ENCODE measurements around the gene EPHA2. TPM values are rescaled to one million over a fixed set of nuclear protein-coding genes. Genes with fewer than 3 reads are reported as not detected.
"Not testable (repeated sequence)": the region's sequence is repeated elsewhere in the genome, so short reads cannot be mapped to it uniquely, and the experiment has no call there.

Gene EPHA2
- total RNA-seq, 1 donor from 2014 or later: not detected

DNA sequence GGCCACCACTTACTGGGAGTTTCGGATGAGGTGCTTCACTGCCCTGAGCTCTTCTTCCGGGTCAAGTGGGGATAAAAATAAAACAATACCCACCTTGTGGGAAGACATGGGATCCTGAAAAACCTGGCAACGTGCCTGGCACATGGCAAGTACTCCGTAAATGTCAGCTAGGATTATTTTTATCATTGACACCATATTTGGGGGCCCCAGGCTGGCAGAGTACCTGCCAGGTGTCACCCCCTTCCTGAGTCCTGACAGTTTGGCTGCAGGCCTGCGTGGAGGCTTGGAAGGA lies 9.2 kb upstream of the EPHA2 start:
- H3K4me1 Mint-ChIP-seq: peaks cover 24% of the 10 kb centered on the region
- no peak for DNase-seq
- TF ChIP-seq, protein P1, sequence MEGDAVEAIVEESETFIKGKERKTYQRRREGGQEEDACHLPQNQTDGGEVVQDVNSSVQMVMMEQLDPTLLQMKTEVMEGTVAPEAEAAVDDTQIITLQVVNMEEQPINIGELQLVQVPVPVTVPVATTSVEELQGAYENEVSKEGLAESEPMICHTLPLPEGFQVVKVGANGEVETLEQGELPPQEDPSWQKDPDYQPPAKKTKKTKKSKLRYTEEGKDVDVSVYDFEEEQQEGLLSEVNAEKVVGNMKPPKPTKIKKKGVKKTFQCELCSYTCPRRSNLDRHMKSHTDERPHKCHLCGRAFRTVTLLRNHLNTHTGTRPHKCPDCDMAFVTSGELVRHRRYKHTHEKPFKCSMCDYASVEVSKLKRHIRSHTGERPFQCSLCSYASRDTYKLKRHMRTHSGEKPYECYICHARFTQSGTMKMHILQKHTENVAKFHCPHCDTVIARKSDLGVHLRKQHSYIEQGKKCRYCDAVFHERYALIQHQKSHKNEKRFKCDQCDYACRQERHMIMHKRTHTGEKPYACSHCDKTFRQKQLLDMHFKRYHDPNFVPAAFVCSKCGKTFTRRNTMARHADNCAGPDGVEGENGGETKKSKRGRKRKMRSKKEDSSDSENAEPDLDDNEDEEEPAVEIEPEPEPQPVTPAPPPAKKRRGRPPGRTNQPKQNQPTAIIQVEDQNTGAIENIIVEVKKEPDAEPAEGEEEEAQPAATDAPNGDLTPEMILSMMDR (IDR thresholded peaks at IDR 0.05): no peak
- H3K4me3 Mint-ChIP-seq: no peak overlapping the region
- no peaks in the 10 kb centered on the region for H3K27me3 Mint-ChIP-seq
- CTCF ChIA-PET: no interaction called here
- H3K9me3 Mint-ChIP-seq: no peaks in the 10 kb centered on the region
- intact Hi-C loops (cut with micrococcal nuclease): no loop called here
- no peak for ATAC-seq (ENCODE audit: low read depth)
- no peak overlapping the region for H3K27ac Mint-ChIP-seq
- POLR2A ChIA-PET: no interaction called here
- H3K36me3 Mint-ChIP-seq (ENCODE audit: low read depth): no peaks in the 10 kb centered on the region

DNA sequence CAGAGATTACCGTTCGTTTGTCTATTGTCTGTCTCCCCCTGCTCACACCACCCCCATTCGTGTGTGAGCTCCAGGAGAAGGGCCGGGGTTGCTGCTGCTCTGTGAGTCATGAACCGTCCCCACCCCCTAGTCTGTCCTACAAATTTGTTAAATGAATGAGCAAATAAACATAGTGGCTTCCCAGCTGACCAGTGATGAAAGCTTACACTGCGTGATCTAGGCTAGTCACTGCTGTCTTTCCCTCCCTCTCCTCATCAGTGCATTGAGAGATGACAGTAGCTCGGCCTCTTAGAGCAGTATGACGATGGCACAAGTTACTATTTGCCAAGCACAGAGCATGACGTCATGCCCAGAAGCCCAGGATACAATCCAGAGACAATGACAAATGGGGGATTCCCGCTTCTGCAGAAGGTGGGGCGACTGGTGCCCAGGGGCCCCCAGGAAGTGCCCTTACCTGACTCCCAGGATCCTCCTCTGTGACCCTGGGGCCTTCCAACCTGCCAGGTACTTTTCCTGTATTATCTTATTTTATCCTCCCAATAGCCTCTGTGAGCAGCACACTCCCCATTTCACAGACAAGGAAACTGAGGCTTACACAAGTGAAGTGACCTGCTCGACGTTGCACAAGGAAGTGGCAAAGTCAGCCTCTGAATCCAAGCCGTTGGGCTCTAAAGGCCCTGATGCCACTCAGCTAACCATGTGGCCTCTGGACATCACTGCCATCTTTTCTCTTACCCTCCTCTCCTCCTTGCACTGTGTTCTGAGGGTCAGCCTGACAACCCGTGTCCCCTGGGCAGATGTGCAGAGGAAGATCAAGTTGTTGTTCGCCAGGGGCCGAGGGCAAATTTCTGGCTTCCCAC lies 8.6 kb upstream of the EPHA2 start:
- TF ChIP-seq, protein P1 (IDR thresholded peaks at IDR 0.05): no peak
- Mint-ChIP-seq H3K9me3 (no peaks in the 10 kb centered on the region), H3K36me3 (ENCODE audit: low read depth) (no peaks in the 10 kb centered on the region), H3K27me3 (no peaks in the 10 kb centered on the region), H3K27ac (no peak overlapping the region), H3K4me3 (no peak overlapping the region), H3K4me1 (peaks cover 23% of the 10 kb centered on the region)
- ATAC-seq (ENCODE audit: low read depth) (no peak), DNase-seq (no peak)
- ChIA-PET POLR2A (no interaction called here), CTCF (no interaction called here)
- intact Hi-C loops (cut with micrococcal nuclease): no loop called here

DNA sequence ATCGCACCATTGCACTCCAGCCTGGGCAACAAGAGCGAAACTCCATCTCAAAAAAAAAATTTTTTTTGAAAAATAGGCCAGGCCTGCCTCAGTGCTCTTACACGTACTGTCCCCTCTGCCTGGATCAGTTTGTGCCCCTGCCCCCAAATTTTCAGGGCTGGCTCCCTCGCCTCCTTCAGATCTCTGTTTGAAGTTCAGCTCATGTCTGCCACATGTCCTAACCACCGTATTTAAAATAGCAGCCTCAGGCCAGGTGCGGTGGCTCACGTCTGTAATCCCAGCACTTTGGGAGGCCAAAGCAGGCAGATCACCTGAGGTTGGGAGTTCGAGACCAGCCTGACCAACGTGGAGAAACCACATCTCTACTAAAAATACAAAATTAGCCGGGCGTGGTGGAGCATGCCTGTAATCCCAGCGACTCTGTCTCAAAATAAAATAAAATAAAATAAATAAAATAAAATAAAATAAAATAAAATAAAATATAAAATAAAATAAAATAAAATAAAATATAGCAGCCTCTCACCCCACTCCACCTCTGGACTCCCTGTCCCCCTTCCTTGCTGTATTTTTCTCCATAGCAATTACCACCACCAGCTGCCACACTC lies 7.8 kb upstream of the EPHA2 start:
- CTCF ChIA-PET; POLR2A ChIA-PET; H3K27me3 Mint-ChIP-seq; ATAC-seq (ENCODE audit: low read depth); H3K4me3 Mint-ChIP-seq; H3K27ac Mint-ChIP-seq; intact Hi-C loops (cut with micrococcal nuclease); H3K9me3 Mint-ChIP-seq; DNase-seq; H3K36me3 Mint-ChIP-seq (ENCODE audit: low read depth): not testable (repeated sequence)
- H3K4me1 Mint-ChIP-seq: peaks cover 16% of the 10 kb centered on the region

DNA sequence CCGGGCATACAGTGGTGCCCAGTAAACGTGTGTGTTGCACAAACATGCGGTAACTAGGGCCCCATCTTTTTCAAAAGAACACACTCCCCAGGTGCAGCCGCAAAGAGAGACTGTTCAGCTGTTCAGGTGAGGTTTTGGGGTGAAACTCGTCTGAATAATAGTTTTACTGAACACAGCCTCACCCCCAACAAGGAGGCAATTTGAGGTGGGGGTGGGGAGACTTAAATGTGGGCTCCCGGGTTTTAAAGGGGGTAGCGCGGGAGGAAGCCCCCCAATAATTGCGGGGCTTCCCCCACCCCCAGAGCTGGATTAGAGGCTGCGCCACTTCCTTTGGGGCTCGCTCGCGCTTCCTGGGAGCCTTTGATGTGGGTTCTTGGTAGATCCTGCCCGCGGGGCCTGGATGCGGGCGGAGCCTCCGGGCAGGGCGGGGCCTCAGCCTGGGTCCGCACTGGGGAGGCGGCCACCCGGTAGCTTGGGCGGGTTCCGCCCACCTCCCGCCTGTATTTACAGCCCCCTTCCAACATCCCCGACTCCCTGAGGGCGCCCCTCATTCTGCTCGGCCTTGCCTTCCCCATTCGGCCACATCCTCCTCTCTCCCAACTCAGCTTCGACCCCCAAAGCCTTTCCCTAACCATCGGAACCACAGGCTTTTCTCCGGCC lies 6.4 kb upstream of the EPHA2 start:
- peak; percentile 28 for DNase-seq
- H3K9me3 Mint-ChIP-seq: no peaks in the 10 kb centered on the region
- POLR2A ChIA-PET: interaction anchor here (0.6 kb wide), 1 partner anchor 23 kb away, joined by 3 read pairs; no protein-coding TSS in a partner anchor
- no peak overlapping the region for H3K27ac Mint-ChIP-seq
- no peaks in the 10 kb centered on the region for H3K36me3 Mint-ChIP-seq (ENCODE audit: low read depth)
- H3K4me3 Mint-ChIP-seq: peak overlapping the region; percentile 62
- H3K4me1 Mint-ChIP-seq: peaks cover 6% of the 10 kb centered on the region
- intact Hi-C loops (cut with micrococcal nuclease): no loop called here
- CTCF ChIA-PET: no interaction called here
- ATAC-seq (ENCODE audit: low read depth): peak; percentile 69
- TF ChIP-seq, protein P1 (IDR thresholded peaks at IDR 0.05): no peak
- no peaks in the 10 kb centered on the region for H3K27me3 Mint-ChIP-seq

DNA sequence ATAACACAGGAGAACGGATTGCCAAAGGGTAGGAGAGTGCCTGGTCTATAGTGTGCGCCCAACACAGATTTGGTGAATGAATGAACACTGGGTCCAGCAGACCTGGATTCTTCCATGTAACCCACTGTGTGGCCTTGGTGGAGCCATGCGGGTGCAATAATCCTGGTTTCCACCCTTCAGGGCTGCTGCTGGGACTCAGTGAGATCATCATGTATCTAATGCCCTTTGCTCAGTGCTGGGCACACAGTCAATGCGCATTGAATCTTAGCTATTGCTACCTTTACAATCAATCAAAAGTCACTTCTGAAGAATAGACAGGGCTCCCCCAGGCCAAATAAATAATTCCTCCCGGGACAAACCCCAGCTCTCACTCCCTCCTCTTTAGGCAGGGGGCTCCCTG lies 5.8 kb upstream of the EPHA2 start:
- TF ChIP-seq, protein P1 (IDR thresholded peaks at IDR 0.05): no peak
- H3K27ac Mint-ChIP-seq: no peak overlapping the region
- no peaks in the 10 kb centered on the region for H3K36me3 Mint-ChIP-seq (ENCODE audit: low read depth)
- no peak overlapping the region for H3K4me3 Mint-ChIP-seq
- DNase-seq (no peak), ATAC-seq (ENCODE audit: low read depth) (no peak)
- no peaks in the 10 kb centered on the region for H3K27me3 Mint-ChIP-seq
- H3K9me3 Mint-ChIP-seq: no peaks in the 10 kb centered on the region
- ChIA-PET POLR2A (no interaction called here), CTCF (no interaction called here)
- intact Hi-C loops (cut with micrococcal nuclease): no loop called here
- peaks cover 7% of the 10 kb centered on the region for H3K4me1 Mint-ChIP-seq
